SJSA1 (cell line): ENCODE results near the gene RBM24. TPM values are rescaled to one million over a fixed set of nuclear protein-coding genes. Genes with fewer than 3 reads are reported as not detected.

Source experiments
- DNase-seq, 2 experiments: peaks; one replicate each; pipeline ENCODE4 v3.0.0-alpha.2; 2015 to 2020; ENCODE audit warnings: low spot score in 2 of 2, low read depth in 1 of 2
- H3K27ac ChIP-seq: fragments of 250-450 bp; sonication (Bioruptor Pico); 2 replicates; pipeline ENCODE4 v1.5.1; 2020; ENCODE audit warnings: mild to moderate bottlenecking, moderate library complexity
- H3K27me3 ChIP-seq: fragments of 250-450 bp; sonication (Bioruptor Pico); replicated peaks from 2 replicates; pipeline ENCODE4 v1.5.1; 2020; ENCODE audit warnings: mild to moderate bottlenecking, moderate library complexity
- H3K36me3 ChIP-seq: fragments of 250-450 bp; sonication (Bioruptor Pico); 2 replicates; pipeline ENCODE4 v1.5.1; 2020; ENCODE audit warnings: mild to moderate bottlenecking
- H3K4me1 ChIP-seq: fragments of 250-450 bp; sonication (Bioruptor Pico); replicated peaks from 2 replicates; pipeline ENCODE4 v1.6.1; 2021; ENCODE audit warnings: mild to moderate bottlenecking
- H3K4me3 ChIP-seq: fragments of 250-450 bp; sonication (Bioruptor Pico); 2 replicates; pipeline ENCODE4 v1.5.1; 2020; ENCODE audit warnings: mild to moderate bottlenecking
- H3K9me3 ChIP-seq: fragments of 250-450 bp; sonication (Bioruptor Pico); replicated peaks from 2 replicates; pipeline ENCODE4 v1.5.1; 2020; ENCODE audit warnings: mild to moderate bottlenecking
- total RNA-seq: library from RNA; depleted of rRNA; stranded (reverse); fragments of >200 nt; shearing (Covaris generic); gene quantifications from 2 replicates; pipeline ENCODE4 v1.2.3, GENCODE V29; 2014; rRNA removed

RBM24 gene
- total RNA-seq, 1 experiment from 2014 or later = 43.7 TPM

DNA sequence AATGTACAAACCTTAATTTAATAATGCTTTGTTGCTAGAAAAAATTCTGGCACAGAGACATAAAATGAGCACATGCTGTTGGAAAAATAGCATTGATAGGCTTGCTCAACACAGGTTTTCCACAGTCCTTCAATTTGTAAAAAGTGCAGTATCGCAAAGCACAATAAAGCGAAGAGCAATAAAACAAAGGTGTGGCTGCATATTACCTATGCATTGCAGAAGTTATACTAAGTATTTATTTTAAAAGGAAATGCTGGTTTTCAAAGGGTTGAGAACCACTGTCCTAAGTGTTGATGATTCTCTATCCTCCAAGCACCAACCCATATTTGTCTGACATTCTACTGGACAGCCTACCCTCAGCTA lies 58.1 kb downstream of the RBM24 start:
- Histone ChIP-seq H3K9me3 (no peaks in the 10 kb centered on the region), H3K4me1 (peaks cover 15% of the 10 kb centered on the region), H3K27ac (no peak overlapping the region), H3K36me3 (no peaks in the 10 kb centered on the region), H3K27me3 (no peaks in the 10 kb centered on the region), H3K4me3 (no peak overlapping the region)
- no peak for DNase-seq

DNA sequence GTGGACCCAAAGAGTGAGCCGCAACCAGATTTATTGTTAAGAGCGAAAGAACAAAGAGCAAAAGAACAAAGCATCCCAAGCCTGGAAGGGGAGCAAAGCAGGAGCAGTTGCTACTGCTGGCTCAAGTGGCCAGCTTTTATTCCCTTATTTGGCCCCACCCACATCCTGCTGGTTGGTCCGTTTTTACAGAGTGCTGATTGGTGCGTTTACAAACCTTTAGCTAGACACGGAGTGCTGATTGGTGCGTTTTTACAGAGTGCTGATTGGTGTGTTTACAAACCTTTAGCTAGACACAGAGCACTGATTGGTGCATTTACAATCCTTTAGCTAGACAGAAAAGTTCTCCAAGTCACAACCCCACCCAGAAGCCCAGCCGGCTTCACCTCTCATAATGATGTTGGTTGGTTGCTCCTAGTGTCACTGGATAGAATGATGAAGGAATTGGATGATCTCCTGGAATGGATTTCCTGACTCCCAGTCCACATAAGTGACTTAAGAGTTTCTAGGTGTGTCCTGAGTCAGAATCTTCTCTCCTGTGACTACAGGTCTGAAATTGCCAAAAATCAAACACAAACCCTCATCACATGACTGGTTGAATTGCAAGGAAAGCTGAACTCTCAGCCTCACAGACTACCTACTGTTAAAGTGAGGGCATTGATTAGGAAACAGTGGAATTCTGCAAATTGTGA lies 60.1 kb downstream of the RBM24 start:
- no peaks in the 10 kb centered on the region for H3K36me3 ChIP-seq
- no peak overlapping the region for H3K4me3 ChIP-seq
- no peaks in the 10 kb centered on the region for H3K9me3 ChIP-seq
- H3K4me1 ChIP-seq = peaks cover 8% of the 10 kb centered on the region
- H3K27me3 ChIP-seq = no peaks in the 10 kb centered on the region
- H3K27ac ChIP-seq = no peak overlapping the region
- no peak for DNase-seq

DNA sequence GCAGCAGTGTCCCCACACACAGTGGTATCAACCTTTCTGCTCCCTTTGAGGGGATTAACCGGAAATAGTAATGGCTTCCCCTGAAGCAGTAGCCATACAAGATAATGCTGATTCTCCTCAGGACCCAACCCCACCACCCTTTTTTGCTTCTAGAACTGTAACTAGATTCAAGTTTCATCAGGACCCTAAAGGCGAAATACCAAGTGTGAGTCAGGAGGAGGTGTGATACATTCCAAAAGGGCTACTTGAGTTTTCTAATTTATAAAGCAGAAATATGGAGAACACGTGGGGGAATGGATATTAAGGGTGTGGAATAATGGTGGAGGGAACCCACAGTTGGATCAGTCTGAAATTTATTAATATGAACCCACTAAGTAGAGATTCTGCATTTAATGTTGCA lies 60.7 kb downstream of the RBM24 start:
- Histone ChIP-seq H3K4me3 (no peak overlapping the region), H3K27me3 (no peaks in the 10 kb centered on the region)

DNA sequence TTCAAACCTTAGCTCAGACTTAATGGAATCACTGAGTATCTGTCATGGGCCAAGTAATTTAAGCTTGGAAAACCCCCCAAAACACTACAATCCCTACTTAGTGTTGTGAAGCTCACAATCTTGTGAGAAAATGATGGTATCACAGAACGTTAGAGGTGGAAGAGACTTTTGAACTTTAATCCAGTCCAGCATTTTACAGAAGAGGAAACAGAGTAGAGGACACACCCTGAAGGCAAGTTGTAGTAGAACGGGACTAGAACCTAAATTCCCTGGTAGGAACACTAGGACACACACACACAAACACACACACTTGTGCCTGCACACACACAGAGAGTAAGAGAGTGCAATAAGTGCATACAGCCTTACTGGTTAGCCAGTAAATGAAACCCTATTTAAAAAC lies 62.1 kb downstream of the RBM24 start:
- no peak overlapping the region for H3K4me3 ChIP-seq
- no peaks in the 10 kb centered on the region for H3K9me3 ChIP-seq
- H3K27ac ChIP-seq = no peak overlapping the region
- no peaks in the 10 kb centered on the region for H3K27me3 ChIP-seq
- no peaks in the 10 kb centered on the region; the same call in 1 of the 2 replicates for H3K4me1 ChIP-seq
- no peak for DNase-seq
- H3K36me3 ChIP-seq = no peaks in the 10 kb centered on the region

More for the DNA sequence above, 60.7 kb downstream of the RBM24 start:
- no peak overlapping the region for H3K27ac ChIP-seq
- DNase-seq = no peak
- peaks cover 3% of the 10 kb centered on the region; the same call in 1 of the 2 replicates for H3K4me1 ChIP-seq
- H3K36me3 ChIP-seq = no peaks in the 10 kb centered on the region
- H3K9me3 ChIP-seq = no peaks in the 10 kb centered on the region

Other genes with a start within 250 kb of the RBM24 start
- gene STMND1, start 179.3 kb upstream of the RBM24 start, total RNA-seq = 1.00 TPM in 1 of 2 replicates, not detected in the other
- 23.7 and 34.0 TPM in 2 replicates for gene CAP2, start 112.2 kb downstream of the RBM24 start, total RNA-seq